GM23248 (cell line): ENCODE data around the gene ERBB4.

Source experiments
- EZH2 ChIP-seq: fragments of 200-600 bp; sonication (generic); IDR thresholded peaks from 2 replicates; pipeline ENCODE4 v1.6.1; 2018; ENCODE audit warnings: antibody characterized with exemption, mild to moderate bottlenecking; ENCODE audit not compliant: insufficient read depth, poor library complexity, severe bottlenecking
- EZH2phosphoT487 ChIP-seq: fragments of 200-600 bp; sonication (generic); IDR thresholded peaks from 2 replicates; pipeline ENCODE4 v1.6.1; 2018; ENCODE audit warnings: antibody characterized with exemption, moderate library complexity, mild to moderate bottlenecking, low read depth; ENCODE audit not compliant: insufficient read depth

DNA sequence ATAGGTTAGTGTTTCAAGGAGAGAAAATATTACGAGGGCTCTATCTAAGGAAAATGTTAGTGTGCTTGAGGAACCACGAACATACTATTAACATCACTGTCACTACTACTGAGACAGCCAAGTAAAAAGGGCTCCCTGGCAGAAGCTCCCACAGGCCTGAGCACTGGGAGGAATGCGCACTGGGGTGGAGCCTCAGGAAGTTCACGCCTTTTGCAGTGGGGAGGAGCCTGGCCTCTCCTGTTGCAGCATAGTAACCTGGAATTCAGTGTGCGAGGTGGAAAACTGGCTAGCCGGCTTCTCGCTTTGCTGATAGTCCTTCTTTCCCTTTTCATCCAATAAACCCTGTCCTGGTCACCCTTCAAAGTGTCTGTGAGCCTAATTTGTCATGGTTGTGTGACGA is 250.3 kb downstream of the ERBB4 start:
- TF ChIP-seq EZH2, result no peak
- TF ChIP-seq EZH2phosphoT487, result no peak
